ENCODE data around the gene RASSF4. TPM values are rescaled to one million over a fixed set of nuclear protein-coding genes. Genes with fewer than 3 reads are reported as not detected.
A peak's percentile ranks its signal among the peaks of the same experiment; 100 is the strongest.

Gene RASSF4
- total RNA-seq, 3 donors from 2014 or later = 18.7 to 364 (median 41.1) TPM

GRCh38 chr10:44960482-44961229 is 1.1 kb downstream of the RASSF4 start:
- peaks cover 4 to 17% of the 10 kb centered on the region in 2 donors for H3K4me1 ChIP-seq
- DNase-seq (ENCODE audit: low spot score in 2 of 2) = no peak

GRCh38 chr10:44961230-44961571 is 1.6 kb downstream of the RASSF4 start:
- H3K27me3 ChIP-seq = no peaks in the 10 kb centered on the region
- no peaks in the 10 kb centered on the region for H3K36me3 ChIP-seq
- H3K4me3 ChIP-seq = peak overlapping the region; percentile 62 to 85 (median 68)
- DNase-seq (ENCODE audit: low spot score in 2 of 2) = no peak
- intact Hi-C loops (cut with DNase I; ENCODE audit: low total_unique reads) = no loop called here
- H3K27ac ChIP-seq = no peak overlapping the region
- TF ChIP-seq POLR2A (IDR thresholded peaks at IDR 0.05) (no peak), POLR2AphosphoS5 (IDR thresholded peaks at IDR 0.05) (no peak), CTCF (IDR thresholded peaks at IDR 0.05) (no peak)
- H3K4me1 ChIP-seq = peaks cover 4 to 17% of the 10 kb centered on the region in 2 donors
- H3K9me3 ChIP-seq = no peaks in the 10 kb centered on the region

More at GRCh38 chr10:44960482-44961229, 1.1 kb downstream of the RASSF4 start:
- Histone ChIP-seq H3K36me3 (no peaks in the 10 kb centered on the region), H3K4me3 (peak overlapping the region; percentile 62 to 85 (median 68)), H3K9me3 (no peaks in the 10 kb centered on the region), H3K27ac (peak overlapping the region; percentile 74 to 87), H3K27me3 (no peaks in the 10 kb centered on the region)
- no peak for TF ChIP-seq POLR2A (IDR thresholded peaks at IDR 0.05)
- no peak for TF ChIP-seq POLR2AphosphoS5 (IDR thresholded peaks at IDR 0.05)
- no peak for TF ChIP-seq CTCF (IDR thresholded peaks at IDR 0.05)
- intact Hi-C loops (cut with DNase I; ENCODE audit: low total_unique reads) = no loop called here

GRCh38 chr10:44961931-44962750 is 2.5 kb downstream of the RASSF4 start:
- TF ChIP-seq POLR2A (IDR thresholded peaks at IDR 0.05) = no peak
- TF ChIP-seq POLR2AphosphoS5 (IDR thresholded peaks at IDR 0.05) = no peak
- TF ChIP-seq CTCF (IDR thresholded peaks at IDR 0.05) = no peak
- H3K27ac ChIP-seq = no peak overlapping the region
- peak overlapping the region in 1 of 3 donors; percentile 68 for H3K4me3 ChIP-seq
- H3K4me1 ChIP-seq = peaks cover 4 to 17% of the 10 kb centered on the region in 2 donors
- H3K9me3 ChIP-seq = no peaks in the 10 kb centered on the region
- no peak for DNase-seq (ENCODE audit: low spot score in 2 of 2)
- no peaks in the 10 kb centered on the region for H3K27me3 ChIP-seq
- H3K36me3 ChIP-seq = no peaks in the 10 kb centered on the region
- intact Hi-C loops (cut with DNase I; ENCODE audit: low total_unique reads) = no loop called here

GRCh38 chr10:44962870-44963738 is 3.5 kb downstream of the RASSF4 start:
- no peaks in the 10 kb centered on the region for H3K27me3 ChIP-seq
- intact Hi-C loops (cut with DNase I; ENCODE audit: low total_unique reads) = no loop called here
- H3K4me3 ChIP-seq = peak overlapping the region in 2 of 3 donors; percentile 19 to 68
- TF ChIP-seq POLR2AphosphoS5 (IDR thresholded peaks at IDR 0.05) = no peak
- TF ChIP-seq CTCF (IDR thresholded peaks at IDR 0.05) = peak in 1 of 3 donors; percentile 30
- no peak for DNase-seq (ENCODE audit: low spot score in 2 of 2)
- H3K27ac ChIP-seq = peak overlapping the region; percentile 73 to 83
- no peaks in the 10 kb centered on the region for H3K36me3 ChIP-seq
- peaks cover 7 to 17% of the 10 kb centered on the region in 2 donors for H3K4me1 ChIP-seq
- no peaks in the 10 kb centered on the region for H3K9me3 ChIP-seq

All from breast epithelium (tissue), 4 donors.